Endodermal cell (in vitro differentiated cells): ENCODE measurements around the gene CLGN. TPM values are rescaled to one million over a fixed set of nuclear protein-coding genes. Genes with fewer than 3 reads are reported as not detected.
"Not testable (repeated sequence)": the region's sequence is repeated elsewhere in the genome, so short reads cannot be mapped to it uniquely, and the experiment has no call there.

Source experiments
- DNase-seq: peaks from one replicate; pipeline ENCODE4 v3.0.0-alpha.2; 2017
- H3K27ac ChIP-seq: 2 replicates; pipeline ENCODE4 v1.5.1; 2013; ENCODE audit warnings: mild to moderate bottlenecking, low read depth, low read length, moderate library complexity
- H3K27me3 ChIP-seq: 2 replicates; pipeline ENCODE4 v1.6.1; 2013; ENCODE audit warnings: mild to moderate bottlenecking, low read length, moderate library complexity; ENCODE audit not compliant: insufficient read depth, control insufficient read depth, poor library complexity, severe bottlenecking
- H3K36me3 ChIP-seq: 2 replicates; pipeline ENCODE4 v1.7.0; 2013; ENCODE audit warnings: mild to moderate bottlenecking, low read length, moderate library complexity; ENCODE audit not compliant: control insufficient read depth, insufficient read depth
- H3K4me1 ChIP-seq: one replicate; pipeline ENCODE4 v1.7.0; 2013; ENCODE audit warnings: low read length; ENCODE audit not compliant: control insufficient read depth, insufficient read depth
- H3K4me3 ChIP-seq: 2 replicates; pipeline ENCODE4 v1.5.1; 2013; ENCODE audit warnings: mild to moderate bottlenecking, low read length, moderate library complexity
- H3K9ac ChIP-seq: 2 replicates; pipeline ENCODE4 v1.6.1; 2013; ENCODE audit warnings: mild to moderate bottlenecking, low read length, moderate library complexity; ENCODE audit not compliant: poor library complexity, severe bottlenecking; ENCODE audit errors: extremely low read depth
- H3K9me3 ChIP-seq: 2 replicates; pipeline ENCODE4 v1.6.1; 2013; ENCODE audit warnings: mild to moderate bottlenecking, low read length, moderate library complexity; ENCODE audit not compliant: control insufficient read depth
- H3K27ac Mint-ChIP-seq: 2 replicates; pipeline ENCODE4 v1.8.0; 2020; ENCODE audit warnings: mixed read lengths
- H3K27me3 Mint-ChIP-seq: 2 replicates; pipeline ENCODE4 v1.8.0; 2021; ENCODE audit warnings: mild to moderate bottlenecking, mixed read lengths; ENCODE audit not compliant: insufficient read depth
- H3K36me3 Mint-ChIP-seq: 2 replicates; pipeline ENCODE4 v1.8.0; 2020; ENCODE audit warnings: low read depth, mixed read lengths
- H3K4me1 Mint-ChIP-seq: 2 replicates; pipeline ENCODE4 v1.8.0; 2020; ENCODE audit warnings: mixed read lengths
- H3K4me3 Mint-ChIP-seq: 2 replicates; pipeline ENCODE4 v1.8.0; 2020; ENCODE audit warnings: mild to moderate bottlenecking, moderate library complexity, mixed read lengths
- H3K9me3 Mint-ChIP-seq: 2 replicates; pipeline ENCODE4 v1.8.0; 2020; ENCODE audit warnings: mild to moderate bottlenecking, mixed read lengths
- WGBS, 2 experiments: methylation state at CpG; one replicate each; pipeline versions ENCODE4 v1.1.5 to v1.1.7; 2013; ENCODE audit warnings: missing lambda C conversion rate in 2 of 2, mixed read lengths in 1 of 2; ENCODE audit not compliant: insufficient coverage in 1 of 2, insufficient read length in 1 of 2; 5-methylcytosine and 5-hydroxymethylcytosine counted together
- total RNA-seq, 2 donors: library from RNA; stranded (reverse); fragmentation: NEBNext Ultra II Directional in 1 of 2; extraction: Animal tissue kit (Norgen Biotek cat#: 25700) in 1 of 2; gene quantifications; 2 replicates in 1 of 2; 3 replicates in 1 of 2; pipeline ENCODE4 v1.2.1, GENCODE V29; 2021
- TF ChIP-seq, protein P1 (sequence below): fragments of 200-600 bp; sonication (generic); conservative IDR thresholded peaks from 2 replicates; pipeline ENCODE4 v1.5.0; 2021; ENCODE audit warnings: antibody characterized with exemption, mild to moderate bottlenecking

CLGN gene
- total RNA-seq, 2 donors from 2014 or later, result 3.8 to 4.6 TPM

DNA sequence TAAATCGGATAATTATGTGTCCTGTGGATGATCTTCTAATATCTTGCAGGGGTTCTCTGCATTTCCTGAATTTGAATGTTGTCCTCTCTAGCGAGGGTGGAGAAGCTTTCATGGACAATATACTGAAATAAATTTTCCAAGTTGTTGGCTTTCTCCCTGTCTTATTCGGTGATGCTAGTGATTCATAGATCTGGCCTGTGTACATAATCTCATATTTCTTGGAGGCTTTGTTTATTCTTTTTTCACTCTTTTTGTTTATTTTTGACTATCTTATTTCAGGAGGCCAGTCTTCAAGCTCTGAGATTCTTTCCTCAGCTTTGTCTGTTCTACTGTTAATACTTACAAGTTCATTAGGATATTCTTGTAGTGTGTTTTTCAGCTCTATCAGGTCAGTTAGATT is 20.7 kb upstream of the CLGN start:
- Mint-ChIP-seq H3K27ac (no peak overlapping the region), H3K4me1 (peaks cover 5% of the 10 kb centered on the region), H3K27me3 (no peaks in the 10 kb centered on the region), H3K4me3 (no peak overlapping the region), H3K36me3 (no peaks in the 10 kb centered on the region), H3K9me3 (no peaks in the 10 kb centered on the region)
- DNase-seq, result no peak
- H3K9me3 ChIP-seq, result no peaks in the 10 kb centered on the region
- H3K4me3 ChIP-seq, result no peak overlapping the region
- H3K4me1 ChIP-seq, result peaks cover 3% of the 10 kb centered on the region
- H3K9ac ChIP-seq, result no peak overlapping the region
- no peaks in the 10 kb centered on the region for H3K27me3 ChIP-seq
- TF ChIP-seq, protein P1, sequence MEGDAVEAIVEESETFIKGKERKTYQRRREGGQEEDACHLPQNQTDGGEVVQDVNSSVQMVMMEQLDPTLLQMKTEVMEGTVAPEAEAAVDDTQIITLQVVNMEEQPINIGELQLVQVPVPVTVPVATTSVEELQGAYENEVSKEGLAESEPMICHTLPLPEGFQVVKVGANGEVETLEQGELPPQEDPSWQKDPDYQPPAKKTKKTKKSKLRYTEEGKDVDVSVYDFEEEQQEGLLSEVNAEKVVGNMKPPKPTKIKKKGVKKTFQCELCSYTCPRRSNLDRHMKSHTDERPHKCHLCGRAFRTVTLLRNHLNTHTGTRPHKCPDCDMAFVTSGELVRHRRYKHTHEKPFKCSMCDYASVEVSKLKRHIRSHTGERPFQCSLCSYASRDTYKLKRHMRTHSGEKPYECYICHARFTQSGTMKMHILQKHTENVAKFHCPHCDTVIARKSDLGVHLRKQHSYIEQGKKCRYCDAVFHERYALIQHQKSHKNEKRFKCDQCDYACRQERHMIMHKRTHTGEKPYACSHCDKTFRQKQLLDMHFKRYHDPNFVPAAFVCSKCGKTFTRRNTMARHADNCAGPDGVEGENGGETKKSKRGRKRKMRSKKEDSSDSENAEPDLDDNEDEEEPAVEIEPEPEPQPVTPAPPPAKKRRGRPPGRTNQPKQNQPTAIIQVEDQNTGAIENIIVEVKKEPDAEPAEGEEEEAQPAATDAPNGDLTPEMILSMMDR, result no peak
- H3K36me3 ChIP-seq, result no peaks in the 10 kb centered on the region
- 50 to 66% methylated on average over 2 to 3 of the region's 3 CpGs for WGBS, 2 experiments
- no peak overlapping the region for H3K27ac ChIP-seq

DNA sequence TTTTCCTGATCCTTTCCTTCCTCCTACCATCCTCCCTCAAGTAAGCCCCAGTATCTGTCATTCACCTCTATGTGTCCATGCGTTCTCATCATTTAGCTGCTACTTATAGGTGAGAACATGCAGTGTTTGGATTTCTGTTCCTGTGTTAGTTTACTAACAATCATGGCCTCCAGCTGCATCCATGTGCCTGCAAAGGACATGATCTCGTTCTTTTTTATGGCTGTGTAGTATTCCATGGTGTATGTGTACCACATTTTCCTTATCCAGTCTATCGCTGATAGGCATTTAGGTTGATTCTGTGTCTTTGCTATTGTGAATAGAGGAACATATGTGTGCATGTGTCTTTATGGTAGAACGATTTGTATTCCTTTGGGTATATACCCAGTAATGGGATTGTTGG is 16.9 kb upstream of the CLGN start:
- H3K27me3 Mint-ChIP-seq, DNase-seq, H3K9me3 ChIP-seq, H3K27me3 ChIP-seq, H3K27ac ChIP-seq, H3K4me3 ChIP-seq, H3K36me3 ChIP-seq, H3K4me3 Mint-ChIP-seq, H3K36me3 Mint-ChIP-seq, H3K4me1 ChIP-seq, H3K27ac Mint-ChIP-seq, H3K4me1 Mint-ChIP-seq, H3K9ac ChIP-seq, H3K9me3 Mint-ChIP-seq: not testable (repeated sequence)
- WGBS, 2 experiments, result 83 to 93% methylated on average over 3 to 4 of the region's 4 CpGs

DNA sequence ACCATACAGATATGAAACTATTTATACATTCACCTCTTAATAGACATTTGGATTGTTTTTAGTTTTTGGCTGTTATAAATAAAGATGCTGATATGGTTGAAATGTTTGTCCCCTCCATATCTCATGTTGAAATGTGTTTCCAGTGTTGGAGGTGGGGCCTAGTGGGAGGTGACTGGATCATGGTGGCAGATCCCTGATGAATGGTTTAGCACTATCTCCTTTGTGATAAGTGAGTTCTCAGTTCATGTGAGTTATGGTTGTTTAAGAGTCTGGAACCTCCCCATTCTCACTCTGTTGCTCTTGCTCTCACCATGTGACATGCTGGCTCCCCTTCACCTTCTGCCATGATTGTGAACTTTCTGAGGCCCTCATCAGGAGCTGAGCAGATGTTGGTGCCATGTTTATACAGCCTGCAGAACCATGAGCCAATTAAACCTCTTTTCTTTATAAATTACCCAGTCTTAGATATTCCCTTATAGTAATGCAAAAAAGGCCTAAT is 12.2 kb upstream of the CLGN start:
- Histone ChIP-seq H3K27me3 (no peaks in the 10 kb centered on the region), H3K36me3 (no peaks in the 10 kb centered on the region), H3K27ac (no peak overlapping the region), H3K4me3 (no peak overlapping the region), H3K4me1 (no peaks in the 10 kb centered on the region), H3K9me3 (no peaks in the 10 kb centered on the region), H3K9ac (no peak overlapping the region)
- no peaks in the 10 kb centered on the region for H3K9me3 Mint-ChIP-seq
- H3K4me1 Mint-ChIP-seq, result no peaks in the 10 kb centered on the region
- TF ChIP-seq, protein P1, result no peak
- no peak overlapping the region for H3K27ac Mint-ChIP-seq
- no peak for DNase-seq
- no peaks in the 10 kb centered on the region for H3K27me3 Mint-ChIP-seq
- no peaks in the 10 kb centered on the region for H3K36me3 Mint-ChIP-seq
- H3K4me3 Mint-ChIP-seq, result no peak overlapping the region

DNA sequence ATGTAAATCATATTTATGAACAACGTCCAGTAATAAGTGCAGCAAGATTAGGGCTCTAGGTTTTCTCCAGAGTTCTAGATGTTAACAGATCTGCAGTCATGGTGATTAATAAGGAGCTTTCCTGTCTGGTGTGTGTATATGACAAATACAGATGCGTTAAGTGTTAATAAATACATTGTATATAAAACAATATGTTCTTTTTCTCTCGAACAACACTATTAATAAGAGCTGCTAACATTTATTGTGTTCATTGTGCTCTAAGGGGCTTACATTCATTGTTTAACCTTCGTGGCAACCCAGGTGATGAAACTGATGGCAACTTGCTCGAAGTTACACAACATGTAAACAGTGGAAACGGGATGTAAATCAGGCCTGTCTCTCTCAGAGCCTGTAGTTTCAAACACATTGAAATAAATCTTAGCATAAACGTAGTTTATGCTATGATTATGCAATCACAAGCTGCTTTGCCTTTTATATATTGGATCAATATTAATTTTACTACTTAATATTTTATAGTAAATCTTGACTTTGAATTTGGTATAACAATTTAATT is 547 bp upstream of the CLGN start:
- TF ChIP-seq, protein P1, result no peak
- Histone ChIP-seq H3K4me1 (no peaks in the 10 kb centered on the region), H3K9ac (no peak overlapping the region), H3K36me3 (no peaks in the 10 kb centered on the region), H3K4me3 (peak overlapping the region; percentile 90), H3K27ac (no peak overlapping the region), H3K9me3 (no peaks in the 10 kb centered on the region), H3K27me3 (peaks cover 15% of the 10 kb centered on the region)
- H3K4me1 Mint-ChIP-seq, result peaks cover 13% of the 10 kb centered on the region
- no peak for DNase-seq
- 76 to 81% methylated on average over 4 to 6 of the region's 7 CpGs for WGBS, 2 experiments
- peak overlapping the region; percentile 71 for H3K4me3 Mint-ChIP-seq
- H3K9me3 Mint-ChIP-seq, result no peaks in the 10 kb centered on the region
- H3K36me3 Mint-ChIP-seq, result no peaks in the 10 kb centered on the region
- peaks cover 25% of the 10 kb centered on the region for H3K27me3 Mint-ChIP-seq
- H3K27ac Mint-ChIP-seq, result no peak overlapping the region
